Neutrophil (primary cell): ENCODE measurements around the gene MVB12A.

Experiments
- H3K27ac ChIP-seq: fragments of 200-600 bp; sonication (generic); 2 replicates; pipeline ENCODE4 v1.5.1; 2016; ENCODE audit warnings: mild to moderate bottlenecking, moderate library complexity
- H3K27me3 ChIP-seq: fragments of 200-600 bp; sonication (generic); 2 replicates; pipeline ENCODE4 v1.6.0; 2016; ENCODE audit warnings: mild to moderate bottlenecking
- H3K36me3 ChIP-seq: fragments of 200-600 bp; sonication (generic); 2 replicates; pipeline ENCODE4 v1.5.1; 2017
- H3K4me1 ChIP-seq, 2 experiments: fragments of 200-600 bp in 1 of 2; sonication (generic) in 1 of 2; 1 replicate in 1 of 2; 2 replicates in 1 of 2; pipeline versions ENCODE4 v1.5.1 to v1.6.1; 2013 to 2016; ENCODE audit warnings: low read depth in 1 of 2, low read length in 1 of 2, mild to moderate bottlenecking in 1 of 2, moderate library complexity in 1 of 2; ENCODE audit not compliant: control insufficient read depth in 1 of 2, insufficient read depth in 1 of 2
- H3K4me3 ChIP-seq, 2 experiments: fragments of 200-600 bp in 1 of 2; sonication (generic) in 1 of 2; 1 replicate in 1 of 2; 2 replicates in 1 of 2; pipeline ENCODE4 v1.5.1; 2013 to 2016; ENCODE audit warnings: low read depth in 1 of 2, low read length in 1 of 2, mild to moderate bottlenecking in 1 of 2, moderate library complexity in 1 of 2
- H3K9me3 ChIP-seq: fragments of 200-600 bp; sonication (generic); 2 replicates; pipeline ENCODE4 v1.5.1; 2016
- CTCF ChIP-seq: fragments of 200-600 bp; sonication (generic); IDR thresholded peaks from 2 replicates; pipeline ENCODE4 v1.5.1; 2016; ENCODE audit warnings: antibody characterized with exemption

Gene MVB12A

DNA sequence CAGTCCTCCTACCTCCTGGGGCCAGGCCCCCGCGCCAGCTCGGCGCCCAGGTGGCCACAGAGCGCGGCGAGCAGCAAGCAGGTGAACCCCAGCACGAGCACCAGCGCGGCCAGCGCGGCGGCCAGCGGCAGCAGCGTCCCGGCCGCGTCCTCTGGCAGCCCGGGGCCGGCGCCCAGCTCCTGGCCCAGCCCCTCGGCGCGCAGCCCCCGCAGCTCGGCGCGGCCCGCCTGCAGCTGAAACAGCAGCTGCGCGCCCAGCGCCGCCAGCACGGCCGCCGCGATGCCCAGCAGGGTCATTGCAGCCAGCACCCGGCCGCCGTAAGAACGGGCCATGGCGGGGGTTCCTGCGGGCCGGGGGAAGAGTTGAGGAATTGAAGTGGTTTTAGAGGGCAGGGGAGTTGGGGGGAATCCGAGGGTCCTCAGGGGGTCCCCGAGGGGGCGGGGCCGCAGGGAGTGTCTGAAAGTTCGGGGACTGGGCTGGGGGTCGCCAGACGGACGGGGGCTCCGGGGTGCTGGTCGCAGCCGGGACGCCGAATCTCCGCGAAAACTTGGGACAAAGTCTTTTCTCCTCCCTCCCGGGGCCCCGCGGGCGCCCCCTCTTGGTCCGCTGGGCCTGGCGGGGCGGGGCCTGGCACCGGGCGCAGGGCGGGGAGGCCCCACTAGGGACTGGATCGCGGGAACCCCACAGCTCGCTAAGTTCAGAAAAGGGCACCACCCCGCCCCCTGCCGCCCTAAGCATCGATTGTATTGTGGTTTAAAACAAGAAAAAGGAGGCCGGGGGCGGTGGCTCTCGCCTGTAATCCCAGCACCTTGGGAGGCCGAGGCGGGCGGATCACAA lies 28.5 kb downstream of the MVB12A start, which contains the start of gene TMEM221:
Gene TMEM221 (minus strand): TSS at position 538 of the 837 bp plus-strand sequence. CDS start 206 bp downstream, at position 332.
- peaks cover 0 to 5% of the 10 kb centered on the region in 2 experiments for H3K4me1 ChIP-seq
- H3K9me3 ChIP-seq: no peaks in the 10 kb centered on the region
- H3K27ac ChIP-seq: no peak within 1 kb of the TSS
- peaks cover 81% of the 10 kb centered on the region for H3K27me3 ChIP-seq
- no peak for TF ChIP-seq CTCF
- H3K36me3 ChIP-seq: no peaks in the 10 kb centered on the region
- H3K4me3 ChIP-seq: no peak within 1 kb of the TSS

- Histone ChIP-seq H3K9me3 (no peaks in the 10 kb centered on the region), H3K4me3 (no peak overlapping the region), H3K4me1 (peaks cover 0 to 5% of the 10 kb centered on the region in 2 experiments), H3K36me3 (no peaks in the 10 kb centered on the region), H3K27me3 (peaks cover 96% of the 10 kb centered on the region), H3K27ac (no peak overlapping the region)
- TF ChIP-seq CTCF: no peak
Observed at GRCh38 chr19:17450264-17451075, 30.6 kb downstream of the MVB12A start.

- Histone ChIP-seq H3K9me3 (no peaks in the 10 kb centered on the region), H3K27me3 (peaks cover 96% of the 10 kb centered on the region), H3K27ac (no peak overlapping the region), H3K4me1 (peaks cover 0 to 5% of the 10 kb centered on the region in 2 experiments), H3K36me3 (no peaks in the 10 kb centered on the region), H3K4me3 (no peak overlapping the region)
- TF ChIP-seq CTCF: no peak
Observed at GRCh38 chr19:17451820-17452219, 32.0 kb downstream of the MVB12A start.

- Histone ChIP-seq H3K4me1 (no peaks in the 10 kb centered on the region), H3K36me3 (no peaks in the 10 kb centered on the region), H3K27ac (no peak overlapping the region), H3K9me3 (no peaks in the 10 kb centered on the region), H3K27me3 (peaks cover 84% of the 10 kb centered on the region), H3K4me3 (no peak overlapping the region)
- no peak for TF ChIP-seq CTCF
Observed at GRCh38 chr19:17454576-17455071, 34.8 kb downstream of the MVB12A start.

- H3K27me3 ChIP-seq: peaks cover 81% of the 10 kb centered on the region
- TF ChIP-seq CTCF: no peak
- no peaks in the 10 kb centered on the region for H3K4me1 ChIP-seq
- H3K36me3 ChIP-seq: no peaks in the 10 kb centered on the region
- no peaks in the 10 kb centered on the region for H3K9me3 ChIP-seq
- H3K27ac ChIP-seq: no peak overlapping the region
- H3K4me3 ChIP-seq: no peak overlapping the region
Observed at GRCh38 chr19:17455308-17456123, 35.7 kb downstream of the MVB12A start.
